Stimulated activated CD4-positive, alpha-beta T cell treated with anti-CD3 and anti-CD28 coated beads, Interleukin-1b, Interleukin-23, amount 100 ng/mL, for 24 hours (primary cell): ENCODE data around the gene ZNF609.
"Not testable (repeated sequence)": the region's sequence is repeated elsewhere in the genome, so short reads cannot be mapped to it uniquely, and the experiment has no call there.

Experiments used
- DNase-seq, 4 experiments: peaks; one replicate each; pipeline ENCODE4 v3.0.0-alpha.2; 2020; ENCODE audit warnings: low read depth in 4 of 4, low spot score in 1 of 4

Gene ZNF609

GRCh38 chr15:64454282-64454681 lies 6.1 kb upstream of the ZNF609 start:
- no peak for DNase-seq

- DNase-seq: no peak
Measured at GRCh38 chr15:64455961-64456371, 4.4 kb upstream of the ZNF609 start.

- no peak for DNase-seq
Measured at GRCh38 chr15:64456634-64457108, 3.7 kb upstream of the ZNF609 start.

GRCh38 chr15:64459066-64459781 lies 1.2 kb upstream of the ZNF609 start:
- DNase-seq: no peak

- DNase-seq: peak in 3 of 4 experiments; percentile 3 to 17 (median 6)
Measured at GRCh38 chr15:64460724-64461720, 644 bp downstream of the ZNF609 start.

GRCh38 chr15:64461721-64462162 lies 1.4 kb downstream of the ZNF609 start:
- peak in 1 of 4 experiments; percentile 7 for DNase-seq

- DNase-seq: no peak
Measured at GRCh38 chr15:64462492-64462891, 2.1 kb downstream of the ZNF609 start.

GRCh38 chr15:64464276-64465005 lies 4.1 kb downstream of the ZNF609 start:
- no peak for DNase-seq

- DNase-seq: no peak
Measured at GRCh38 chr15:64466408-64467141, 6.2 kb downstream of the ZNF609 start.

GRCh38 chr15:64472161-64472560 lies 11.8 kb downstream of the ZNF609 start:
- DNase-seq: no peak

GRCh38 chr15:64474846-64475245 lies 14.5 kb downstream of the ZNF609 start:
- DNase-seq: no peak

GRCh38 chr15:64476550-64476949 lies 16.2 kb downstream of the ZNF609 start:
- no peak for DNase-seq

- no peak for DNase-seq
Measured at GRCh38 chr15:64478863-64479262, 18.5 kb downstream of the ZNF609 start.

GRCh38 chr15:64480891-64481290 lies 20.5 kb downstream of the ZNF609 start:
- no peak for DNase-seq

- DNase-seq: no peak
Measured at GRCh38 chr15:64483749-64484148, 23.4 kb downstream of the ZNF609 start.

GRCh38 chr15:64485796-64486195 lies 25.4 kb downstream of the ZNF609 start:
- DNase-seq: no peak

- DNase-seq: no peak
Measured at GRCh38 chr15:64490598-64491259, 30.4 kb downstream of the ZNF609 start.

- no peak for DNase-seq
Measured at GRCh38 chr15:64493641-64494040, 33.3 kb downstream of the ZNF609 start.

- DNase-seq: not testable (repeated sequence)
Measured at GRCh38 chr15:64495968-64496367, 35.6 kb downstream of the ZNF609 start.
